ENCODE results near the gene FOXJ3.

FOXJ3 gene

GRCh38 chr1:42144711-42145388 is 190.2 kb downstream of the FOXJ3 start:
- Histone ChIP-seq H3K27ac (peak overlapping the region; percentile 18; the same call in 1 of the 2 replicates), H3K4me3 (no peak overlapping the region), H4K20me1 (no peaks in the 10 kb centered on the region), H3K27me3 (no peaks in the 10 kb centered on the region), H3K4me1 (peaks cover 41% of the 10 kb centered on the region), H3K9me3 (no peaks in the 10 kb centered on the region), H3K9ac (no peak overlapping the region), H3K36me3 (no peaks in the 10 kb centered on the region), H3K4me2 (peak overlapping the region; percentile 68)
- no peak for TF ChIP-seq Cebpa-rat (IDR thresholded peaks at IDR 0.05)

GRCh38 chr1:42143896-42144710 is 190.9 kb downstream of the FOXJ3 start:
- 0 out of 2 replicates have a peak overlapping the region, but pooled peaks have one; percentile 7 for H3K27ac ChIP-seq
- no peaks in the 10 kb centered on the region for H3K27me3 ChIP-seq

GRCh38 chr1:42142894-42143675 is 191.9 kb downstream of the FOXJ3 start:
- Histone ChIP-seq H3K9me3 (no peaks in the 10 kb centered on the region), H3K4me1 (peaks cover 45% of the 10 kb centered on the region), H4K20me1 (no peaks in the 10 kb centered on the region), H3K9ac (no peak overlapping the region), H3K4me2 (peak overlapping the region; percentile 68), H3K27me3 (no peaks in the 10 kb centered on the region), H3K36me3 (no peaks in the 10 kb centered on the region), H3K4me3 (no peak overlapping the region), H3K27ac (no peak overlapping the region)
- TF ChIP-seq Cebpa-rat (IDR thresholded peaks at IDR 0.05), result no peak

More at GRCh38 chr1:42143896-42144710, 190.9 kb downstream of the FOXJ3 start:
- peaks cover 41% of the 10 kb centered on the region for H3K4me1 ChIP-seq
- no peak for TF ChIP-seq Cebpa-rat (IDR thresholded peaks at IDR 0.05)
- no peak overlapping the region for H3K9ac ChIP-seq
- no peaks in the 10 kb centered on the region for H3K9me3 ChIP-seq
- no peaks in the 10 kb centered on the region for H3K36me3 ChIP-seq
- H4K20me1 ChIP-seq, result no peaks in the 10 kb centered on the region
- no peak overlapping the region for H3K4me3 ChIP-seq
- H3K4me2 ChIP-seq, result peak overlapping the region; percentile 68

- no peak for TF ChIP-seq Cebpa-rat (IDR thresholded peaks at IDR 0.05)
- Histone ChIP-seq H3K4me2 (no peak overlapping the region), H3K4me1 (peaks cover 51% of the 10 kb centered on the region), H3K9me3 (no peaks in the 10 kb centered on the region), H3K9ac (no peak overlapping the region), H4K20me1 (no peaks in the 10 kb centered on the region), H3K27me3 (no peaks in the 10 kb centered on the region), H3K4me3 (no peak overlapping the region), H3K27ac (no peak overlapping the region), H3K36me3 (no peaks in the 10 kb centered on the region)
Observed at GRCh38 chr1:42141978-42142377, 193.1 kb downstream of the FOXJ3 start.

- Histone ChIP-seq H3K4me3 (no peak overlapping the region), H3K36me3 (no peaks in the 10 kb centered on the region), H3K9me3 (no peaks in the 10 kb centered on the region), H3K4me2 (no peak overlapping the region), H4K20me1 (no peaks in the 10 kb centered on the region), H3K4me1 (peaks cover 46% of the 10 kb centered on the region), H3K27ac (no peak overlapping the region), H3K9ac (no peak overlapping the region), H3K27me3 (no peaks in the 10 kb centered on the region)
- no peak for TF ChIP-seq Cebpa-rat (IDR thresholded peaks at IDR 0.05)
Observed at GRCh38 chr1:42140191-42140590, 194.8 kb downstream of the FOXJ3 start.

GRCh38 chr1:42139444-42139843 is 195.6 kb downstream of the FOXJ3 start:
- Histone ChIP-seq H3K36me3 (no peaks in the 10 kb centered on the region), H3K27me3 (no peaks in the 10 kb centered on the region), H3K9me3 (no peaks in the 10 kb centered on the region), H3K4me3 (no peak overlapping the region), H3K27ac (no peak overlapping the region), H3K4me2 (no peak overlapping the region), H4K20me1 (no peaks in the 10 kb centered on the region), H3K9ac (no peak overlapping the region), H3K4me1 (peaks cover 43% of the 10 kb centered on the region)
- no peak for TF ChIP-seq Cebpa-rat (IDR thresholded peaks at IDR 0.05)

GRCh38 chr1:42138586-42138985 is 196.4 kb downstream of the FOXJ3 start:
- no peak overlapping the region for H3K4me2 ChIP-seq
- no peak overlapping the region for H3K4me3 ChIP-seq
- H3K9ac ChIP-seq, result no peak overlapping the region
- peaks cover 41% of the 10 kb centered on the region for H3K4me1 ChIP-seq
- H3K27ac ChIP-seq, result no peak overlapping the region
- H3K9me3 ChIP-seq, result no peaks in the 10 kb centered on the region
- H3K27me3 ChIP-seq, result no peaks in the 10 kb centered on the region
- H3K36me3 ChIP-seq, result no peaks in the 10 kb centered on the region
- no peak for TF ChIP-seq Cebpa-rat (IDR thresholded peaks at IDR 0.05)
- no peaks in the 10 kb centered on the region for H4K20me1 ChIP-seq

- Histone ChIP-seq H3K4me2 (peak overlapping the region; percentile 34), H3K9ac (no peak overlapping the region), H3K9me3 (no peaks in the 10 kb centered on the region), H3K27me3 (no peaks in the 10 kb centered on the region), H3K4me1 (peaks cover 36% of the 10 kb centered on the region), H3K27ac (no peak overlapping the region), H3K36me3 (no peaks in the 10 kb centered on the region), H3K4me3 (no peak overlapping the region), H4K20me1 (no peaks in the 10 kb centered on the region)
- no peak for TF ChIP-seq Cebpa-rat (IDR thresholded peaks at IDR 0.05)
Observed at GRCh38 chr1:42137766-42138165, 197.3 kb downstream of the FOXJ3 start.

GRCh38 chr1:42136466-42136865 is 198.6 kb downstream of the FOXJ3 start:
- H3K27ac ChIP-seq, result no peak overlapping the region
- no peak for TF ChIP-seq Cebpa-rat (IDR thresholded peaks at IDR 0.05)
- no peaks in the 10 kb centered on the region for H3K27me3 ChIP-seq
- no peaks in the 10 kb centered on the region for H3K36me3 ChIP-seq
- no peak overlapping the region for H3K9ac ChIP-seq
- peaks cover 36% of the 10 kb centered on the region for H3K4me1 ChIP-seq
- no peak overlapping the region for H3K4me3 ChIP-seq
- no peaks in the 10 kb centered on the region for H3K9me3 ChIP-seq
- H4K20me1 ChIP-seq, result no peaks in the 10 kb centered on the region
- peak overlapping the region; percentile 22; the same call in 1 of the 2 replicates for H3K4me2 ChIP-seq

All from BLaER1 (cell line).